GM12892 (cell line): ENCODE measurements around the gene ABR.

ENCODE experiments used
- POLR2A ChIP-seq: IDR thresholded peaks from 2 replicates; pipeline ENCODE4 v1.6.1; 2011; ENCODE audit warnings: low read depth, low read length, control low read depth
- POLR2AphosphoS5 ChIP-seq: IDR thresholded peaks from 2 replicates; pipeline ENCODE4 v1.6.1; 2011; ENCODE audit warnings: low read depth, low read length, control low read depth
- TAF1 ChIP-seq: IDR thresholded peaks from 2 replicates; pipeline ENCODE4 v1.6.1; 2011; ENCODE audit warnings: low read depth, mild to moderate bottlenecking, control low read depth, low read length, borderline replicate concordance

DNA sequence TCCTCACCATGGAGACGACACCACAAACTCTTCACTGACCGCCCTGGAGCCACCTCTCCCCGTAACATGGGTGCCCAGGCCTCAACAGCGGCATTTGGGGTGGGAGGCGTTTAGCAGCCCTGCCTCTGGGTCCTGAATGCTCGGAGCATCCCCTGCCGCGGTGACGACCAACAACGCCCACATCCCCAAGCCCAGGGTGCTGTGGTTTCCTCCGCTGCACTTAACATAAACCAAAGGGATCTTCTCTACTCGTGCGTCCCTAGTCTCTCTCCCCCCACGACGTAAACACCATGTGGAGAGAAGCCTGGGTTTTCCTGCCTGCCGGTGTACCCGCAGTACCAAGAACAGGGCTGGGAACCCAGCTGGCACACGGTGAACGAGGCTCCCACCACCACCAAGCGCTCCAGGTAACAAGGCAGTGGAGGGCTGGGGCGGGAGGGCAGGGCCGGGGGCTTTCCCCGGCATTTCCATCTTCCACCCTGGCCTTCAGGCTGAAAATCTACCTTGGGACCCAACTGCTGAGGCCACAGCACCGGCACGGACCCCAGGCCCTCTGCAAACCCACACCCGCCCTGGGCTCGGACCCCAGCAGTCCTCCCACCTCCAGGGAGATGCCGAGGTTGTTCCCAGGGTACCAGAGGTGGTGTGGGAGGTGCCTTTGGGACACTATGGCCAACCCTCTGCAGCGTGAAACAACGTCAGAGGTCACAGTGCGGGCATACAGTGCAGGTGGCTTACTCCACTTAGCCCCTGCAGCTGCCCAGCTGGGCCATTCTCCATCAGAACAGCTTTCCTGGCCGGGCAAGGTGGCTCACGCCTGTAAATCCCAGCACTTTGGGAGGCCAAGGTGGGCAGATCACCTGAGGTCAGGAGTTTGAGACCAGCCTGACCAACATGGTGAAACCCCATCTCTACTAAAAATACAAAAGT, 128.5 kb downstream of the ABR start:
- TF ChIP-seq POLR2A = no peak
- TF ChIP-seq POLR2AphosphoS5 = no peak
- no peak for TF ChIP-seq TAF1
